OCI-LY3 (cell line): ENCODE results near the gene ABCF1.

Experiments used
- H2AFZ ChIP-seq: fragments of 200-600, 300-600 bp; shearing (Covaris generic); 2 replicates; pipeline ENCODE4 v1.6.0; 2014; ENCODE audit warnings: antibody characterized with exemption, low read depth, low read length
- H3K27ac ChIP-seq: fragments of 200-600, 300-600 bp; sonication (generic); 2 replicates; pipeline ENCODE4 v1.5.1; 2014; ENCODE audit warnings: mild to moderate bottlenecking, low read length, moderate library complexity, mixed read lengths
- H3K27me3 ChIP-seq: fragments of 200-600, 300-600 bp; sonication (generic); 2 replicates; pipeline ENCODE4 v1.6.1; 2014; ENCODE audit warnings: low read depth, low read length, mixed read lengths
- H3K36me3 ChIP-seq: fragments of 200-600, 300-600 bp; sonication (generic); replicated peaks from 2 replicates; pipeline ENCODE3; 2014; ENCODE audit warnings: low read depth, low read length, mixed read lengths
- H3K4me1 ChIP-seq: fragments of 300-600, 200-600 bp; sonication (generic); 2 replicates; pipeline ENCODE4 v1.6.1; 2014; ENCODE audit warnings: low read length, mixed read lengths
- H3K4me2 ChIP-seq: fragments of 200-600, 300-600 bp; sonication (generic); 2 replicates; pipeline ENCODE4 v1.6.1; 2014; ENCODE audit warnings: low read length, mixed read lengths
- H3K4me3 ChIP-seq: fragments of 300-600, 200-600 bp; sonication (generic); 2 replicates; pipeline ENCODE4 v1.5.1; 2014; ENCODE audit warnings: antibody characterized with exemption, mild to moderate bottlenecking, low read length, moderate library complexity
- H3K79me2 ChIP-seq: fragments of 300-600, 200-600 bp; shearing (Covaris generic); 2 replicates; pipeline ENCODE4 v1.6.1; 2014; ENCODE audit warnings: mild to moderate bottlenecking, low read length, mixed read lengths
- H3K9ac ChIP-seq: fragments of 300-600, 200-600 bp; shearing (Covaris generic); 2 replicates; pipeline ENCODE4 v1.6.0; 2014; ENCODE audit warnings: mild to moderate bottlenecking, low read length, moderate library complexity
- H3K9me3 ChIP-seq: fragments of 200-600, 300-600 bp; shearing (Covaris generic); 2 replicates; pipeline ENCODE4 v1.6.1; 2014; ENCODE audit warnings: low read length, mixed read lengths; ENCODE audit not compliant: insufficient read depth
- H4K20me1 ChIP-seq: fragments of 200-600, 300-600 bp; sonication (generic); 2 replicates; pipeline ENCODE4 v1.6.1; 2016; ENCODE audit warnings: low read length, mixed read lengths; ENCODE audit not compliant: insufficient read depth
- CTCF ChIP-seq: fragments of 200-600, 300-600 bp; sonication (generic); IDR thresholded peaks from 2 replicates; pipeline ENCODE4 v1.5.1; 2014; ENCODE audit warnings: antibody characterized with exemption, low read length, low read depth
- EZH2phosphoT487 ChIP-seq: fragments of 200-600 bp; shearing (Covaris generic); IDR thresholded peaks from 2 replicates; pipeline ENCODE4 v1.6.1; 2018; ENCODE audit warnings: antibody characterized with exemption, mixed run types, low read depth

Gene ABCF1

GRCh38 chr6:30542915-30543314, 28.3 kb upstream of the ABCF1 start:
- H3K4me3 ChIP-seq = no peak overlapping the region

GRCh38 chr6:30543821-30544220, 27.4 kb upstream of the ABCF1 start:
- no peak for TF ChIP-seq CTCF
- no peaks in the 10 kb centered on the region for H3K79me2 ChIP-seq
- peaks cover 11% of the 10 kb centered on the region; the same call in 1 of the 2 replicates for H3K4me1 ChIP-seq
- H3K4me2 ChIP-seq = no peak overlapping the region
- no peak overlapping the region for H3K9ac ChIP-seq
- H3K9me3 ChIP-seq = no peaks in the 10 kb centered on the region
- no peak overlapping the region for H3K27ac ChIP-seq
- no peaks in the 10 kb centered on the region for H4K20me1 ChIP-seq
- no peaks in the 10 kb centered on the region for H3K36me3 ChIP-seq
- H3K4me3 ChIP-seq = no peak overlapping the region
- no peaks in the 10 kb centered on the region for H3K27me3 ChIP-seq
- H2AFZ ChIP-seq = no peak overlapping the region

More at GRCh38 chr6:30542915-30543314, 28.3 kb upstream of the ABCF1 start:
- H3K79me2 ChIP-seq = no peaks in the 10 kb centered on the region
- peaks cover 14% of the 10 kb centered on the region; the same call in 1 of the 2 replicates for H3K4me1 ChIP-seq
- H2AFZ ChIP-seq = no peak overlapping the region
- no peaks in the 10 kb centered on the region for H3K27me3 ChIP-seq
- TF ChIP-seq CTCF (no peak), EZH2phosphoT487 (no peak)
- no peak overlapping the region for H3K4me2 ChIP-seq
- H3K9ac ChIP-seq = no peak overlapping the region
- H3K36me3 ChIP-seq = no peaks in the 10 kb centered on the region
- H3K27ac ChIP-seq = no peak overlapping the region
- no peaks in the 10 kb centered on the region for H3K9me3 ChIP-seq
- H4K20me1 ChIP-seq = no peaks in the 10 kb centered on the region

DNA sequence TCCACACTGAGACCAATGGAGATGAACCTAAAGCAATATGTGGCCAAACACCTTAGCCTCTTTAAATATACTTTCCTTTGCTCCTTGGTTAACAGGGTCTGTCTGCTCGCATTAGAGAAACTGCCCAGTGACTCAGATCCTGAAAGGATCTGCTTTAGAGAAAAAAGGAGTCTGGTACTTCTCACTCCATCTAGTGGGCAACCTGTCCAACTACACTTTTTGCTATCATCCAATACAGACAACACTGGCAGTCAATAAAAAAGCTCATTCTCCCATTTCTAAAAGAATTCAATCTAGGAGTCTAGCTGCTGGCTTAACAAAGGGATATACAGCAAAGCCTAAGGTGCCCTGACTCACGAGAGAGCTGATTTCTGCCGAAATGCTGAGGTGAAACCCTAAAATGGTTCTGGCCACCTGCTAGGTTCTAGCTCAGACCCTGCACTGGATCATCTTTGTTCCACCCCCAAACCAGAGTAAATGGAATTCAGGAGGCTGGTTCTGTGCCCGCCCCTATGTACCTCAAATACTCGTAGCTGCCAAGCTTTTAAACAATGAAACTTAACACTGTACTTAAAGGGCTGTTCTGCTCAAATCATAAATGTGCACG, 26.5 kb upstream of the ABCF1 start:
- Histone ChIP-seq H2AFZ (no peak overlapping the region), H3K36me3 (no peaks in the 10 kb centered on the region), H4K20me1 (no peaks in the 10 kb centered on the region), H3K9me3 (no peaks in the 10 kb centered on the region), H3K4me3 (no peak overlapping the region), H3K27ac (no peak overlapping the region), H3K9ac (no peak overlapping the region), H3K27me3 (no peaks in the 10 kb centered on the region), H3K79me2 (no peaks in the 10 kb centered on the region), H3K4me2 (no peak overlapping the region), H3K4me1 (peaks cover 11% of the 10 kb centered on the region; the same call in 1 of the 2 replicates)
- TF ChIP-seq CTCF (peak; percentile 61), EZH2phosphoT487 (no peak)

DNA sequence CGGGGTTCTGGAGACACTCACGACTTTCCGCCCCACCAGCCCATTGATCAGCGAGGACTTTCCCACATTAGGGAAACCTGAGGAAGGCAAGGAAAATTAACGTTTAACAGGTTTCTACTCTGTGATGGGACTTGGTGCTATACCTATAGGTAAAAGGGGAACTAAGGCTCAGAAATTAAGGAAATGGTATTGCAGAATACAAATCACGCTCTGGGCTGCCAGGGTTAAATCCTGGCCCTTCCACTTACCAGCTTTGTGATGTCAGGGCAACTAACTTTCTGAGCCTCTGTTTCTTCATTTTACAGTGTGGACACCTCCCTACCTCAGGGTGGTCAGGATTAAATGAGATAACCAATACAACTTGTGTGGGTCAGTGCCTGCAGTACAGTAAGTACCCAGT, 23.8 kb upstream of the ABCF1 start:
- Histone ChIP-seq H4K20me1 (no peaks in the 10 kb centered on the region), H2AFZ (no peak overlapping the region), H3K36me3 (no peaks in the 10 kb centered on the region), H3K79me2 (no peaks in the 10 kb centered on the region), H3K4me1 (peaks cover 5% of the 10 kb centered on the region; the same call in 1 of the 2 replicates), H3K9me3 (no peaks in the 10 kb centered on the region), H3K4me3 (no peak overlapping the region), H3K4me2 (no peak overlapping the region), H3K9ac (no peak overlapping the region), H3K27ac (no peak overlapping the region), H3K27me3 (no peaks in the 10 kb centered on the region)
- TF ChIP-seq EZH2phosphoT487 (no peak), CTCF (no peak)
